HL-60/S4 treated with phorbol 12-myristate 13-acetate at 8.2 ng/mL for 4 days and 3 days (cell line): ENCODE data around the gene METTL23.
"Not testable (repeated sequence)": the region's sequence is repeated elsewhere in the genome, so short reads cannot be mapped to it uniquely, and the experiment has no call there.

Experiments used
- in situ Hi-C: fragments of 300-500 bp; cut with MboI; formaldehyde crosslinking; loops from 2 replicates; pipeline ENCODE4 v1.15.0; 2022; ENCODE audit warnings: low sequenced_read_pairs

Gene METTL23

DNA sequence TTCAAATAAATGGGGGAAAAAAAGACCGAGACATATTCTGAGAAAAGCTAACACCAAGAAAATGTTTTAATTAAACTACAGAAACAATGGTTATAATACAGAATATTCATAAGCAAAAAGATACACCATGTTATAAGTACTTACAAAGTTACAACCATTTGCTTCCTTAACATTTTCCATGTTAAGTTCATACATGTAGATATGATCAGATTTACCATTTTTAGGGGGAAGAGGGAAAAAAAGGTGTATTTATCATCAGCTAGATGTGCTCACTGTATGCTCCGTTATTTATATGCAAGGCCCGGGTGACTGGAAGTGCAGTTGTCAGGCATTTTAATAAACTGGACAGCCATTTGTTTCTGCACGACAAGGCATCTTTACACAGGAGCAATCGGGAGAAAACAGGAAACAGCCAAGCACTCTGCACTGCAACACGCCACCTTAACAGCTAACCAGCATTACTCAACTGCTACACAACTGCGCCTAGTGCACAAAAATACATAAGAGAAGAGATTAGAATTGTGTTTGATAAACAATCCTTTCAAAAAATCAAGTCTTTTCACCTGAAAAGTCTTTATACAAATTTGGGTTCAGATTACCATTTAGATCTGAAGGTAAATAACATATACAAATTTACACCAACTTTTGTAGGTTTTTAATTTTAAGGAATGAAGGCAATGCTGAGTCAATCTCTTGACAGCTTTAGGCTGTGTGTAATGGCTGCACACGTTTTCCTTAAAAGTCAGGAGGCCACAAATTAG is 7.6 kb downstream of the METTL23 start:
- in situ Hi-C loops, result no loop called here

DNA sequence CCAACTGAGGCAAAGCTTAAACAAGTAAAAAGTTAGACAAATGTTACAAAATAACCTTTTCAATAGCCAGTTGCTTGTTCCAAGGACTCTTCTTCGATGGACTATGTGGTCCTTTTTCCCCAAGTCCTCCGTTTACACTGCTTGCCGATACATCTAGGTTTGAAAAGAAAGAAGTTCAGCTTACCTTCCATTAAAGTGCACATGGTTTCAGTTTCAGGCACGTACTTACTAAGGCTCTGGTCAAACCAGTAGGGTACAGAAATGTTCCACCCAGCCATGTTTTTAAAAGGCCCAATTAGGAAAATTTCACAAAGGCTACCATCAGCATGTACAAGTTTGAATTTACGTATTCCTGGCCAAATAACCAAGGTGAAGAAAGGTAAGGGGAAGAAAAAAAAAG is 8.4 kb downstream of the METTL23 start:
- in situ Hi-C loops, result no loop called here

DNA sequence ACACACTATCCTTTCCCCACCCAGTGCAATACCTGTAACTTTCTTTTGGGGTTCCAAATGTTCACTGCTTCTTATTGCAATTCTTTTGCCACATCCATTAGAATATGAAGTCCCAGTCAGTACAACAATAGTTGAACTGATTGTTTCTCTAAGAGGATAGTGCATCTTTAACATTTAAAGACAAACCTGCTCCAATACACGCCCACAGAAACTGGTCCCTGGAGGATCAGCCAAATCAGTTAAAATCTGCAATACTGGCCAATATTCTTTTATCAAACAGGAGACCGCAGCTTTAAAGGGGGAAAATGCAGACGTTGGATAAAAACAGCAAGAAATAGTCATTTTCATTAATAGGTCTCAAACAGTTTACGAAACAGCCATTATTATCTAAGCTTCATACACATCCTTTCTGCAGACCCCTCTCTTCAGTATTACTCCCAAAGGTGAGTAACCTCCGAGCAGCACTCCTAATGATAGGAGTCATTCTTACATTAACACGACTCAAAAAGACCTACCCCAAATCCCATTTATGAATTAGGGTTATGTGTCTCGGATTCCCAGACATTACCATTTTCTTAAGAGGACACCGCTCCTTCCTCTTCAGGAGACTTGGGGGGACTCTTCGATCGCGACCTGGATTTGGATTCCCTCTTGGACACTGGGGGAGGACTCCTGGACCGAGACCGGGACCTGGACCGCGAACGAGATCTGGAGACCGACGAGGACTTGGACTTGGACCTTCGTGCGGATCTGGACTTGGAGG is 9.1 kb downstream of the METTL23 start:
- in situ Hi-C loops, result no loop called here

DNA sequence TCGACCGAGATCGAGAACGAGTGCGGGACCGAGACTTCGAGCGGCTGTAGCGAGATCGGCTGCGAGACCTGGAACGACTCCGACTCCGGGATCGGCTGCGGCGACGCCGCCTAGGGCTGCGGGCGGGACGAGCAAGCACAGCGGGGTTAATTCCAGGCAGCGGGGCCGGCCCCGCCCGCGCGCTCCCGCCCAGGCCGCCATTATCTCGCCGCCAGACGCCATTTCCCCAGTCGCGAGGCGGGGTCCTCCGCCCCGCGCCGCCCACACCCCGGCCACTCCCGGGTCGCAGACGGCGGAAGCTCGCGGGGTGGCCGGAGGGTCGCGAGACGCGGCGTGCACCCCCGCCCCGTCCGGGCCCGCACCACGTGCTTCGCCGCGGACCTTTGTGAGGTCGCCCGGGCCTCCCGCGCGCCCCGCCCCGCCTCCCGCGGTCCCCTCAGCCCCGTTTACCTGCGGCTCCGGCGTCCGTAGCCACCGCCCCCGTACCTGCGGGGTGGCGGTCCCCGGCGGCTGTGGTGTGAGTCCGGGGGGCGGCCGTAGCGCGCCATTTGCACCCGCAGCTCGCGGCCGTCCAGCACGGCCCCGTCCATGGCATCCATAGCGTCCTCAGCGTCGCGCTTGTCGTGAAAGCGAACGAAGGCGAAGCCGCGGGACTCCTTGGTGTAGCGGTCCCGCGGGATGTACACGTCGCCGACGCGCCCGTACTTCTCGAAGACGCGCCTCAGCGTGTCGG is 9.9 kb downstream of the METTL23 start:
- in situ Hi-C loops, result no loop called here

DNA sequence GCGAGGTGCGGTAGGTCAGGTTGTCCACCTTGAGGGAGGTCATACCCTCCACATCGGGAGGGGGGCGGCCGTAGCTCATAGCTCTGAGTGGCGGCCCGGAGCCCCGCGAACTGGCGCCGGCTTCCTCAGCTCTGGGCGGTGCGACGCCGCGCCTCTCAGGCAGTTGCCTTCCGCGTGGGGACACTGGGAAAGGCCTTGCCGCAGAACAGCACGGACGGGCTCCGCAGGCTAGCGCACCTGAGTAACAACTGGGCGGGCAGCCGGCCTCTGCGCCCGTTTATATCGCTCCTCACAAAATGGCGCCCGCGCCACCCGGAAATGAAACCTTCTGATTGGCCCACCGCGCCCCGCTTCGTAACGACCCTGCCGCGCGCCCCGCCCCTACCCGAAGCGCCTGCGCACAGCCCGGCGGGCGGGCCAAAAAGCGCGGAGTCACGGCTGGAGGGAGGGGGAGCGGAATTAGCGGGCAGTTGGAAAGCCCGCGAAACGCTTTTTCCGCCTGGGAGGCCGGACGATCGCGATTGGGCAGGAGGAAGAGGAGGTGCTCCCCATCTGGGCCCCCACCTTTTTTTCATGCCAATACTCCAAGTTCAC is 10.5 kb downstream of the METTL23 start, which contains the start of gene SRSF2:
SRSF2 (minus strand) TSS at position 250 of the 594 bp plus-strand sequence; CDS start at position 79, 171 bp downstream.
- in situ Hi-C loops, result no loop called here

DNA sequence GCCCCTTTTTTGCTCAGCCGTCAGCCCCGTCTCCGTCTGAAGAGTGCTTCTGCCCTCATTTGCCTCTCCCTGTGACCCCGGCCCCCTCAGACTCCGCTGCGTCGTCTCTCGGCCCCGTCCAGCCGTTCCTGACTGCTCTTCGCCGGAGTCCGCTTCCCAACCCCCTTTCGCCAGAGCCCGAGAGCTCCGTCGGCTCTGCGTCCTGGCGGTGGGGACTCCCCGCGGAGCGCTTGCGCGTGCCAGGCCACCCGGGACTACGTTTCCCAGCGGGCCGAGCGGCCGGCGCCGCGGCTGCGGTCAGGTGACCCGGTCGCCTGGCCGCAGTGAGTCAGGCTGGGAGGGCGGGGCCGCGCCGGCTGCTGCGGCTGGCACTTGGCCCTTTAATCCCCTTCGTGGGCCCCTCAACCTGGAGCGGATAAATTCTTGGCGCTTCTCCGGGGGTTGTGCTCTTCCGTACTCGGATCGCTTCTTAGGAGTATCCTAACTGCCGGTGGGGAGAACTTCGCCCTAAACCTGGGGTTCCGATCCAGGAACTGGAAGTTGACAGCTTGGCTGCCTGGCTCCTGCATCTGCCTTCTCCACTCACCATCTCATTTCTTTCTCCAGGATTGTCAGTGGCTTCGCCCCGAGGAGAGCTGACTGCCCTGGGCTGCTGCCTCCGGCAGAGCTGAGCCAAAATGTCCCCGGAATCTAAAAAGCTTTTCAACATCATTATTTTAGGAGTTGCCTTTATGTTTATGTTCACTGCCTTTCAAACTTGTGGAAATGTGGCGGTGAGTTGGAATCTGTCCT is 11.2 kb downstream of the METTL23 start, which contains the start of gene MFSD11:
MFSD11 (plus strand) TSS at position 444 of the 792 bp plus-strand sequence; CDS start at position 678, 234 bp downstream.
- in situ Hi-C loops, result no loop called here

DNA sequence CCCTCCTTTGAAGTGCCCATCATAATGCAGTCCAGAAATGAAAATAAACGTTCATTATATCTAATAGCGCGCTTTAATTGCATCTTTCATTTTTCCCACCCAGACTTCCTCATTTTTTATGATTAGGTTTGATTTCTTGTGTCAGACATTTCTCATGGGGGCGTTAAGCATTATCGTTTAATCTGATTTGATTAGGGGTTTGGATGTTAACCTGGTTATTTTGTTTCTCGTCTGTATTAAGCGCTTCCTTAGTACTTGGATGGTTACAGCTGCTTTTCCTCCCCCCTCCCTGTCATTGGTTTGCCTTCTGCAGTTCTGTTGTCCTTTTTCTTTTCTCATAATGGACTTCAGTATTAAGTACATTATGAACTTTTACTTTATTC is 11.8 kb downstream of the METTL23 start:
- in situ Hi-C loops, result no loop called here

DNA sequence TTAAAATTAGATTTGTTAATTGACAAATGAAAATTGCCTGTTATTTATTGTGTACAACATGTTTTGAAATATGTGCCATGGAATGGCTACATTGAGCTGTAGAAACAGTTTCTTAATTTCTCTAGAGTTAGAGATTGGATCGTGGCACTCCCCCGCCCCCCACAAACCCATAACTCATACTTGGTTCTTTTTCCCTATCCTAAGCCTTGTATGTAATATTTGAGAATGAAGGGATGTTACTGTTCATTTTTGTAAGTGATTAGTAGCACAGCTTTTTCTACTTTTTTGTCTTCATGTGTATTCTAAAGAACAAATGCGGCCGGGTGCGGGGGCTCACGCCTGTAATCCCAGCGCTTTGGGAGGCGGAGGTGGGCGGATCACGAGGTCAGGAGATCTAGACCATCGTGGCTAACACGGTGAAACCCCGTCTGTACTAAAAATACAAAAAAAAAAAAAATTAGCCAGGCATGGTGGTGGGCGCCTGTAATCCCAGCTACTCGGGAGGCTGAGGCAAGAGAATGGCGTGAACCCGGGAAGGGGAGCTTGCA is 13.0 kb downstream of the METTL23 start:
- in situ Hi-C loops, result not testable (repeated sequence)

DNA sequence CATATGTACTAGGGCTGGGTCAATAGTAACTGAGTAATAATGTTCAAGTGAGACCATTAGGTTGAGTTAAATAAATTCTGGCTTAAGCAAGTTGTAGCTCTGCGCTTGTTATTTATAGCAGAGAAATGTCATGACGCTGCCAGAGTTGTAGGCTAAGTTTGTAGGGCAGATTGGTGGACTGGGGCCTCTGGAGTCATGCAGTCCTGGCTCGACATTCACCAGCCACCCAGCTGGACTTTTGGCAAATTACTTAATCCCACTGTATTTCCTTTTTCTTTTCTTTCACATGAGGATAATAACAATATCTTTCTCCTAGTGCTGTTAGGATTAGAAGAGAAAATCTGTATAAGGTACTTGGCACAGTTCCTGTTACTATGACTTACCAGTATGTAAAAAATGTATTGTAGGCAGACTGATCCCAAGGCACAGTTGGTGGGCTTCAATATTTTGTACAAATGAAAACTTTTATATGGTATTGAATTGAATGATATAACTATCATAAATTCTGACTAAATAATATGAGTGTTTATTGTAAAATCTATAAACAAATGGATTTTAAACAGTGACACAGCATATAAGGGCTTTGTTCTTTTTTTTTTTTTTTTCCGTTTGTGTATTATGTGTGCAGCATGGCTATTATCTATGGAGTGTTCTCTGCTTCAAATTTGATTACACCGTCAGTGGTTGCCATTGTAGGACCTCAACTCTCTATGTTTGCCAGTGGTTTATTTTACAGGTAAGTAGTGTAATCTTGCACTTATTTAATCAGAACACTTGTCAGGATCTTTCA is 13.9 kb downstream of the METTL23 start:
- in situ Hi-C loops, result no loop called here

DNA sequence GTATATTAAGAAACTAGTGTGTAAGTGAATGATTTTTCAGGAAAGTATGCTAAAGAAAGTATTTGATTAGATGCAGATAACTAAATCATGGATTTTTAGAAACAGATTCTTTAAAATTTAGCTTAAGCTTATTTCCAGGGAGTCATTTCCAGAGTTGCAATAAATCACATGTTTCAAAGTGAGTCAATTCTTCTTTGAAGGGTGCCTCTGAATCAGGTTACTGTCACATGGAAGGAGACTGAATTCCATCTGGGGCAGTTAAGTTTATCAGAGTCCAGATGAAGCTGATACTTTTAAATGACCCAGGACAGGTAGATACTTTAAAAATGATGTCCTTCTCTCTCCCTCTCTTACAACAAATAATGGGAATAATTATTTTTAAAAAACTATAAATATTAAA is 16.3 kb downstream of the METTL23 start:
- in situ Hi-C loops, result no loop called here

DNA sequence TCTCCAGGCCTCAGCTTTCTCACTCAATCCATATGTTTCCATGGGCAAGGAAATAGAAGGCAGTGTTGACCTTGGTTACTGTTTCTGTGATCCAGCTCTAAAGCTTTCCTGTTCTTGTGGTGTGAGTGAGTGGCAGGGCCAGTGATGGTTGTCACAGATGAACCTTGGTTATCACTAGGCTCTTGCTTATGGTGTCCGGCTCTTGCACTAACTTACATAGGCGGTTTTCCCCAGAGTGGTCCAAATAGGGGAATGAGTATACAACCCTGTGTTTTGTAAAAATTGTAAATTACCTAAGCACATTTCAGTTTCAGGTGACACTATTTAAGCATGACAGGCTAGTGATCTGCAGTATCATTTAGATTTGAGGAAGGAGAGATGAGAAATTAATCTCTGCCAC is 18.1 kb downstream of the METTL23 start:
- in situ Hi-C loops, result no loop called here

DNA sequence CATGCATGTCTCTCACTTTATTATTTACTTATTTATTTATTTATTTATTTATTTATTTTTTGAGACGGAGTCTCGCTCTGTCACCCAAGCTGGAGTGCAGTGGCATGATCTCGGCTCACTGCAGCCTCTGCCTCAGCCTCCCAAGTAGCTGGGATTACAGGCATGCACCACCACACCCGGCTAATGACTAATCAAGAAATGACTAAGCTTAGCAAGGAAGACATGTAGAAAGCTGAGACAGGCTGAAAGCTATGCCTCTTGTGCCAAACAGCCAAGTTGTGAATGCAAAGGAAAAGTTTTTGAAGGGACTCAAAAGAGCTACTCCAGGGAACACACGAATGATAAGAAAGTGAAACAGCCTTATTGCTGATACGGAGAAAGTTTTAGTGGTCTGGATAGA is 19.1 kb downstream of the METTL23 start:
- in situ Hi-C loops, result not testable (repeated sequence)

DNA sequence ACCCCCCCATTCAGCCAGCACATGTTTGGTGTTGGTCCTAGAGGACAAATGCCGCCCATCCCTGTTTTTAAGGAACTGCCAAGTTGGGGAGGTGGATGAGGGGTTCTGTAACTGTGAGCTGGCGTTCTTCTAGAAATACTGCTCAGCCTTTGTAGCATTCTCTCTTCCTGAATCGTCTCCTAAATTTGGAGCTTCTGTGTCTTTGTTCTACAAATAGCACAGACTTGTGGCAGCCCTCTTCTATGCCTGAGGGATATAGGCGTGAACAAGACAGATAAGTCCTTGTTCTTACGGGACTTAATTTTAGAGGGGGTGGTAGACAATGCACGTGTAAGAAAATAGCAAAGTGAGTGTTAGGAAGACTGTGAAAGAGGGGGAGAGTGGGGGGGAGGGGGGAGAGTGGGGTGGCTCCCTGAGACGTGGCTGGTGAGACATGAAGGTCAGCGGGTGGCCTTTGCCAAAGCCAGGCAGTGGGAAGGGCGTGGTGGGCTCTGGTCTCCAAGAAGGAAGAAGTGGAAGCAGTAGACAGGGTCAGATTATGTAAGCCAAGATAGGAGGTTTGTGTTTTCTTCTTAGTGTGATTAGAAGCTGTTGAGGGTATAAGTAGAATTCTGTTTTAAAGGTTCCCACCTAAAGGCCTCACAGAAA is 21.2 kb downstream of the METTL23 start:
- in situ Hi-C loops, result no loop called here

DNA sequence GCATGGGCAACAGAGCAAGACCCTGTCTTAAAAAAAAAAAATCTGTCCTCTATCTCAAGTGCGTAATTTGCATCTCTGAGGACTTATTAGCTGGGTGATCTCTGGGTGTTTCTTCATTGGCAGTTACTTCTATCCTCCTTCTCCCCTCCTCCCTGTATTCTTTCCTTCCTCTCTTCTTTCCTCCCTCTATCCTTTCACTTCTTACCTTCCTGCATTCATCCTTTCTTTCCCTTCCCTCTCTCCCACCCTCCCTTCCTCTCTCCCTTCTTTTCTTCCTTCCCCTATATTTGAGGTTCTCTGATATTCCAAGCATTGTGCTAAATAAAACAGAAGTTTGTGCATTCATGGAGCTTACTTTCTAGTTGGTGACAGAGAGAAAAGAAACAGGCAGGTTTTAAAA is 22.0 kb downstream of the METTL23 start:
- in situ Hi-C loops, result no loop called here

DNA sequence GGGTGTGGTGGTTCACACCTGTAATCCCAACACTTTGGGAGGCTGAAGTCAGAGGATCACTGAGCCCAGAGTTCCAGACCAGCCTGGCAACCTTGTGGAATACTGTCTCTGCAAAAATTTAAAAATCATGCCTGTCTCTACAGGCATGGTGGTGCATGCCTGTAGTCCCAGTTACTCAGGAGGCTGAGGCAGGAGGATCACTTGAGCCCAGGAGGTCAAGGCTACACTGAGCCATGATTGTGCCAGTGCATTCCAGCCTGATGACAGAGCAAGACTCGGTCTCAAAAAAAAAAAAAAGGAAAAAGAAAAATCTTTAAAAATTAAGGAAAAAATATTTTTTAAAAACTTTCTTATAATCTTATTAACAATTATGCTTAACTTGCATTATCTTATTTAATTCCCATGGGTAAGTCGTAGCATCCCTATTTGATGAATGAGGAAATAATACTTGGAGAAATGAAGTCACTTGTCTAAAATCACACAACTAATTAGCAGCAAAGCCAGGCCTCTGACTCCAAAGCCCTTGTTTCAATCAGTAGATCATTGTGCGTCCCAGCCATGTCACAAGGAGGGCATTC is 24.9 kb downstream of the METTL23 start:
- in situ Hi-C loops, result no loop called here

DNA sequence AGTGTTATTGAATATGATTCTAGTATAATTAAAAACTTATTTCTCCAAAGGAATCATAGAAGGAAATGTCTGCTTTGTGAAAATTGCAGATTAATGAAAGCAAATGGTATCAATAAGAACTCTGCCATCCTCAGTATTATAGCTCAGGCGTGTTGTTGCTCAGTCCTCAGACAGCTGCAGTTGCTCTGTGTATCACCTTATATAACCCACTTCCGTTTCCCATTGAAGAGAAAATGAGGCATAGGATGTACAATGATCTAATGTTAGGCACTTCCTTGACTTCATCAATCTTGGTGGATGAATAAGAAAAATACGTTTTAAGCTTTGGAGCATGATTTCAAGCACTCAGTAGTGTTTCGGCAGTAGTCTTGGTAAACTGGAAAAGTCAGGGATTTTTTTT is 25.4 kb downstream of the METTL23 start:
- in situ Hi-C loops, result no loop called here

DNA sequence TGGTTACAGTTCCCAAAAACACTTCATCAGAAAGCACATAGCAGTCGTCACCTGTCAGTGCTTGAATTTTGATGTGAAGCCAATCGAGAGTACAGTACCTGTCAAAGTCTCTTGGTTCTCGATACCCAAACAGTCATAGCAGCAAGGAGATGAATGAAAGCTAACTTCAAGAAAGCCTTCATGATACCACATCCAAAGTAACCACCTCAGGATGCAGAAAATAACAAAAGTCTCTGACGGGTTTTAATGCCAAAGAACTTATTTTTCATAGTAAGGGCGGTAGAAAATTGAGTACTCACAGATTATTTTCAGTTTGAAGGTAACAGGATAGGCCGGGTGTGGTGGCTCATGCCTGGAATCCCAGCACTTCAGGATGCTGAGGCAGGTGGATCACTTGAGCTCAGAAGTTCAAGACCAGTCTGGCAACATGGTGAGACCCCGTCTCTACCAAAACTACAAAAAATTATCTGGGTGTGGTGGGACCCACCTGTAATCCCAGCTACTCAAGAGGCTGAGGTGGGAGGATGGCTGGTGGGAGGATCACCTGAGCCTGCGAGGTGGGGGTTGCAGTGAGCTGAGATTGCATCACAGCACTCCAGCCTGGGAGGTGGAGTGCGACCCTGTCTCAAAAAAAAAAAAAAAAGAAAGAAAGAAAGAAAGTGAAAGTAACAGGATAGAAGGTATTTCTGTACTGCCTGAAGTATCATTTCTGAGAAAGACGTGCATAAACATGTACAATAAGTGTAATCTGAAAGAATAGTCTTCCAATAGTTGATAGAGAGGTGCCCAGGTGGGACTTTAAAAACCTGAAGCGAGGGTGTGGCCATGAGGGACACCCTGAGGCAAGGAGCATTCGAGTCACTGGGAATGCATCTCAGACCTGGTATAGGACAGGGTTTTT is 26.7 kb downstream of the METTL23 start:
- in situ Hi-C loops, result no loop called here
